NCI-H460 (cell line): ENCODE measurements around the gene PPA1. TPM values are rescaled to one million over a fixed set of nuclear protein-coding genes. Genes with fewer than 3 reads are reported as not detected.
"Not testable (repeated sequence)": the region's sequence is repeated elsewhere in the genome, so short reads cannot be mapped to it uniquely, and the experiment has no call there.

Experiments
- DNase-seq: peaks from one replicate; pipeline ENCODE4 v3.0.0-alpha.2; 2016; ENCODE audit warnings: low read depth; ENCODE audit errors: extremely low read depth
- total RNA-seq: library from RNA; depleted of rRNA; stranded (reverse); fragments of >200 nt; shearing (Covaris generic); gene quantifications from 2 replicates; pipeline ENCODE4 v1.2.3, GENCODE V29; 2014

Gene PPA1
- total RNA-seq, 1 experiment from 2014 or later: 397 TPM

GRCh38 chr10:70222340-70222794 lies 10.9 kb downstream of the PPA1 start:
- DNase-seq: no peak

- no peak for DNase-seq
Observed at GRCh38 chr10:70221030-70221429, 12.2 kb downstream of the PPA1 start.

- DNase-seq: peak; percentile 23
Observed at GRCh38 chr10:70212879-70213278, 20.4 kb downstream of the PPA1 start.

- DNase-seq: no peak
Observed at GRCh38 chr10:70212277-70212676, 21.0 kb downstream of the PPA1 start.

GRCh38 chr10:70206762-70207161 lies 26.5 kb downstream of the PPA1 start:
- no peak for DNase-seq

- DNase-seq: no peak
Observed at GRCh38 chr10:70201105-70201504, 32.1 kb downstream of the PPA1 start.

GRCh38 chr10:70198696-70199466 lies 34.3 kb downstream of the PPA1 start:
- DNase-seq: no peak

- DNase-seq: no peak
Observed at GRCh38 chr10:70197235-70197945, 35.8 kb downstream of the PPA1 start.

- DNase-seq: no peak
Observed at GRCh38 chr10:70193391-70193844, 39.8 kb downstream of the PPA1 start.

- DNase-seq: no peak
Observed at GRCh38 chr10:70192326-70192968, 40.8 kb downstream of the PPA1 start.

GRCh38 chr10:70191972-70192305 lies 41.3 kb downstream of the PPA1 start:
- no peak for DNase-seq

GRCh38 chr10:70191161-70191971 lies 41.9 kb downstream of the PPA1 start:
- no peak for DNase-seq

GRCh38 chr10:70190581-70190980 lies 42.6 kb downstream of the PPA1 start:
- no peak for DNase-seq

- DNase-seq: no peak
Observed at GRCh38 chr10:70190102-70190501, 43.1 kb downstream of the PPA1 start.

- no peak for DNase-seq
Observed at GRCh38 chr10:70188768-70189167, 44.5 kb downstream of the PPA1 start.

GRCh38 chr10:70186571-70186970 lies 46.7 kb downstream of the PPA1 start:
- DNase-seq: no peak

GRCh38 chr10:70186090-70186489 lies 47.1 kb downstream of the PPA1 start:
- DNase-seq: no peak

- no peak for DNase-seq
Observed at GRCh38 chr10:70183304-70183703, 49.9 kb downstream of the PPA1 start.

- not testable (repeated sequence) for DNase-seq
Observed at GRCh38 chr10:70179209-70179608, 54.0 kb downstream of the PPA1 start.

GRCh38 chr10:70178139-70178725 lies 55.0 kb downstream of the PPA1 start:
- DNase-seq: no peak
